Upper lobe of left lung (tissue), 4 donors: ENCODE data around the gene PRKCH.

ENCODE experiments used
- POLR2A ChIP-seq, 4 donors: fragments of 450-650 bp; IDR thresholded peaks; one replicate each; pipeline ENCODE4 v1.5.1; 2016 to 2017; ENCODE audit warnings: antibody characterized with exemption in 4 of 4, mild to moderate bottlenecking in 2 of 4
- POLR2AphosphoS5 ChIP-seq, 2 donors: sonication (generic); formaldehyde crosslinking; IDR thresholded peaks; one replicate each; pipeline ENCODE4 v1.5.1; 2017; ENCODE audit warnings: antibody characterized with exemption in 2 of 2
- TF ChIP-seq, protein P1 (sequence below), 6 experiments: fragments of 450-650 bp in 4 of 6; fragments of 200-600 bp in 2 of 6; sonication (generic) in 2 of 6; IDR thresholded peaks; one replicate each; pipeline ENCODE4 v1.5.1; 2016 to 2019; ENCODE audit warnings: antibody characterized with exemption in 6 of 6

GRCh38 chr14:61575126-61575525 is 253.7 kb downstream of the PRKCH start:
- TF ChIP-seq POLR2A (IDR thresholded peaks at IDR 0.05) (no peak), POLR2AphosphoS5 (IDR thresholded peaks at IDR 0.05) (no peak)
- TF ChIP-seq, protein P1, sequence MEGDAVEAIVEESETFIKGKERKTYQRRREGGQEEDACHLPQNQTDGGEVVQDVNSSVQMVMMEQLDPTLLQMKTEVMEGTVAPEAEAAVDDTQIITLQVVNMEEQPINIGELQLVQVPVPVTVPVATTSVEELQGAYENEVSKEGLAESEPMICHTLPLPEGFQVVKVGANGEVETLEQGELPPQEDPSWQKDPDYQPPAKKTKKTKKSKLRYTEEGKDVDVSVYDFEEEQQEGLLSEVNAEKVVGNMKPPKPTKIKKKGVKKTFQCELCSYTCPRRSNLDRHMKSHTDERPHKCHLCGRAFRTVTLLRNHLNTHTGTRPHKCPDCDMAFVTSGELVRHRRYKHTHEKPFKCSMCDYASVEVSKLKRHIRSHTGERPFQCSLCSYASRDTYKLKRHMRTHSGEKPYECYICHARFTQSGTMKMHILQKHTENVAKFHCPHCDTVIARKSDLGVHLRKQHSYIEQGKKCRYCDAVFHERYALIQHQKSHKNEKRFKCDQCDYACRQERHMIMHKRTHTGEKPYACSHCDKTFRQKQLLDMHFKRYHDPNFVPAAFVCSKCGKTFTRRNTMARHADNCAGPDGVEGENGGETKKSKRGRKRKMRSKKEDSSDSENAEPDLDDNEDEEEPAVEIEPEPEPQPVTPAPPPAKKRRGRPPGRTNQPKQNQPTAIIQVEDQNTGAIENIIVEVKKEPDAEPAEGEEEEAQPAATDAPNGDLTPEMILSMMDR (IDR thresholded peaks at IDR 0.05) = no peak
